H9 (cell line): ENCODE data around the gene CASD1. TPM values are rescaled to one million over a fixed set of nuclear protein-coding genes. Genes with fewer than 3 reads are reported as not detected.

Experiments
- DNase-seq: peaks from one replicate; pipeline ENCODE4 v3.0.0-alpha.2; 2017
- H2AFZ ChIP-seq: one replicate; pipeline ENCODE4 v1.6.1; 2013; ENCODE audit warnings: mild to moderate bottlenecking, low read length, control low read depth, moderate library complexity
- H2AK5ac ChIP-seq: 2 replicates; pipeline ENCODE4 v1.6.1; 2013; ENCODE audit warnings: low read length, control low read depth, mixed read lengths; ENCODE audit not compliant: insufficient read length
- H2BK120ac ChIP-seq: one replicate; pipeline ENCODE4 v1.6.1; 2013; ENCODE audit warnings: low read depth, mild to moderate bottlenecking, low read length, control low read depth, inconsistent platforms; ENCODE audit not compliant: poor library complexity, severe bottlenecking
- H2BK12ac ChIP-seq: 2 replicates; pipeline ENCODE4 v1.6.1; 2013; ENCODE audit warnings: low read length, control low read depth, mixed read lengths, low read depth; ENCODE audit not compliant: insufficient read length
- H2BK15ac ChIP-seq: 2 replicates; pipeline ENCODE4 v1.6.1; 2013; ENCODE audit warnings: low read depth, low read length, control low read depth
- H2BK20ac ChIP-seq: one replicate; pipeline ENCODE4 v1.6.1; 2013; ENCODE audit warnings: low read depth, mild to moderate bottlenecking, low read length, control low read depth, inconsistent platforms; ENCODE audit not compliant: poor library complexity, severe bottlenecking
- H2BK5ac ChIP-seq: 2 replicates; pipeline ENCODE4 v1.6.1; 2013; ENCODE audit warnings: low read length, control low read depth, mixed read lengths; ENCODE audit not compliant: insufficient read length
- H3K14ac ChIP-seq: 2 replicates; pipeline ENCODE4 v1.6.1; 2013; ENCODE audit warnings: low read length, control low read depth; ENCODE audit not compliant: insufficient read depth
- H3K18ac ChIP-seq: 2 replicates; pipeline ENCODE4 v1.6.1; 2013; ENCODE audit warnings: low read depth, mild to moderate bottlenecking, mixed read lengths, low read length, control low read depth; ENCODE audit not compliant: insufficient read length
- H3K23ac ChIP-seq: 2 replicates; pipeline ENCODE4 v1.6.1; 2013; ENCODE audit warnings: low read length, control low read depth, mixed read lengths, low read depth; ENCODE audit not compliant: insufficient read length
- H3K23me2 ChIP-seq: 2 replicates; pipeline ENCODE4 v1.6.1; 2013; ENCODE audit warnings: low read depth, mild to moderate bottlenecking, mixed read lengths, low read length, control low read depth; ENCODE audit not compliant: insufficient read length, poor library complexity, severe bottlenecking
- H3K27ac ChIP-seq: 2 replicates; pipeline ENCODE4 v1.5.1; 2013; ENCODE audit warnings: low read length, control low read depth, mixed read lengths, low read depth; ENCODE audit not compliant: insufficient read length
- H3K27me3 ChIP-seq: 2 replicates; pipeline ENCODE4 v1.6.1; 2013; ENCODE audit warnings: low read length, control low read depth, inconsistent platforms; ENCODE audit not compliant: insufficient read depth
- H3K4ac ChIP-seq: 2 replicates; pipeline ENCODE4 v1.6.1; 2013; ENCODE audit warnings: low read depth, mild to moderate bottlenecking, control low read depth, inconsistent platforms, low read length, moderate library complexity
- H3K4me1 ChIP-seq: 2 replicates; pipeline ENCODE4 v1.6.1; 2013; ENCODE audit warnings: low read length, control low read depth, inconsistent platforms; ENCODE audit not compliant: insufficient read depth
- H3K4me2 ChIP-seq: 2 replicates; pipeline ENCODE4 v1.6.1; 2013; ENCODE audit warnings: low read length, control low read depth, mixed read lengths; ENCODE audit not compliant: insufficient read length, insufficient read depth
- H3K56ac ChIP-seq: 2 replicates; pipeline ENCODE4 v1.6.1; 2013; ENCODE audit warnings: low read depth, mild to moderate bottlenecking, mixed read lengths, low read length, control low read depth; ENCODE audit not compliant: insufficient read length
- H3K79me1 ChIP-seq: 2 replicates; pipeline ENCODE4 v1.6.1; 2013; ENCODE audit warnings: low read depth, mild to moderate bottlenecking, moderate library complexity, low read length, control low read depth, inconsistent platforms; ENCODE audit not compliant: insufficient read depth, poor library complexity, severe bottlenecking
- H3K79me2 ChIP-seq: 2 replicates; pipeline ENCODE4 v1.6.1; 2013; ENCODE audit warnings: low read length, control low read depth, inconsistent platforms; ENCODE audit not compliant: insufficient read depth
- H3K9ac ChIP-seq: 2 replicates; pipeline ENCODE4 v1.6.1; 2013; ENCODE audit warnings: low read length, control low read depth, mixed read lengths; ENCODE audit not compliant: insufficient read length; ENCODE audit errors: extremely low read depth
- H3K9me3 ChIP-seq: one replicate; pipeline ENCODE4 v1.6.1; 2013; ENCODE audit warnings: low read depth, low read length, inconsistent platforms; ENCODE audit not compliant: control insufficient read depth
- H3T11ph ChIP-seq: one replicate; pipeline ENCODE4 v1.6.1; 2013; ENCODE audit warnings: mild to moderate bottlenecking, low read length, control low read depth, inconsistent platforms
- H4K20me1 ChIP-seq: one replicate; pipeline ENCODE4 v1.6.1; 2013; ENCODE audit not compliant: control insufficient read depth, insufficient read length, insufficient read depth
- H4K5ac ChIP-seq: 2 replicates; pipeline ENCODE4 v1.6.1; 2013; ENCODE audit warnings: low read depth, mild to moderate bottlenecking, mixed read lengths, low read length, control low read depth; ENCODE audit not compliant: insufficient read length
- H4K8ac ChIP-seq: replicated peaks from 2 replicates; pipeline ENCODE4 v1.6.1; 2013; ENCODE audit warnings: low read length, control low read depth, mixed read lengths, low read depth; ENCODE audit not compliant: insufficient read length
- H4K91ac ChIP-seq: 2 replicates; pipeline ENCODE4 v1.6.1; 2013; ENCODE audit warnings: low read depth, mild to moderate bottlenecking, moderate library complexity, mixed read lengths, low read length, control low read depth; ENCODE audit not compliant: insufficient read length
- H3K27ac Mint-ChIP-seq, 3 experiments: 2 replicates in 2 of 3; 3 replicates in 1 of 3; pipeline ENCODE4 v1.8.0; 2020 to 2021; ENCODE audit warnings: mixed read lengths in 3 of 3, mild to moderate bottlenecking in 1 of 3, moderate library complexity in 1 of 3
- H3K27me3 Mint-ChIP-seq: 2 replicates; pipeline ENCODE4 v1.8.0; 2021; ENCODE audit warnings: low read depth, mild to moderate bottlenecking, moderate library complexity, mixed read lengths
- H3K36me3 Mint-ChIP-seq, 3 experiments: 2 replicates in 2 of 3; 3 replicates in 1 of 3; pipeline ENCODE4 v1.8.0; 2020 to 2021; ENCODE audit warnings: low read depth in 3 of 3, mixed read lengths in 3 of 3; ENCODE audit not compliant: insufficient read depth in 1 of 3
- H3K4me1 Mint-ChIP-seq, 2 experiments: 2 replicates each; pipeline ENCODE4 v1.8.0; 2020; ENCODE audit warnings: mixed read lengths in 2 of 2
- H3K4me3 Mint-ChIP-seq, 2 experiments: 2 replicates in 1 of 2; 3 replicates in 1 of 2; pipeline ENCODE4 v1.8.0; 2020 to 2021; ENCODE audit warnings: mild to moderate bottlenecking in 2 of 2, mixed read lengths in 2 of 2, moderate library complexity in 1 of 2
- H3K9me3 Mint-ChIP-seq, 2 experiments: 2 replicates in 1 of 2; 3 replicates in 1 of 2; pipeline ENCODE4 v1.8.0; 2020; ENCODE audit warnings: mild to moderate bottlenecking in 2 of 2, mixed read lengths in 2 of 2, moderate library complexity in 1 of 2
- CTCF ChIP-seq: fragments of 200-600 bp; sonication (generic); conservative IDR thresholded peaks from 3 replicates; pipeline ENCODE4 v1.8.0; 2021; ENCODE audit warnings: antibody characterized with exemption, mild to moderate bottlenecking
- WGBS: extraction: QIAGEN DNeasy Blood & Tissue Kit; methylation state at CpG from one replicate; pipeline ENCODE4 v1.1.7; 2013; ENCODE audit warnings: missing lambda C conversion rate, low lambda C conversion rate, mixed read lengths; ENCODE audit not compliant: insufficient read length; ENCODE audit errors: extremely low coverage; 5-methylcytosine and 5-hydroxymethylcytosine counted together
- total RNA-seq: library from RNA; stranded (reverse); gene quantifications from 2 replicates; pipeline ENCODE4 v1.2.1, GENCODE V29; 2021

The CASD1 gene
- total RNA-seq, 1 experiment from 2014 or later, result 21.6 TPM

GRCh38 chr7:94525923-94526322, 16.3 kb downstream of the CASD1 start:
- Histone ChIP-seq H4K5ac (no peak overlapping the region), H4K8ac (no peak overlapping the region), H2BK20ac (no peak overlapping the region), H3K4me2 (no peak overlapping the region), H3T11ph (no peak overlapping the region), H3K27me3 (no peaks in the 10 kb centered on the region), H2BK120ac (no peak overlapping the region), H3K14ac (no peak overlapping the region), H4K91ac (no peak overlapping the region), H3K9me3 (no peaks in the 10 kb centered on the region), H2BK12ac (no peak overlapping the region), H2AFZ (no peak overlapping the region), H2BK5ac (no peak overlapping the region), H3K79me2 (no peaks in the 10 kb centered on the region), H3K4me1 (no peaks in the 10 kb centered on the region), H3K18ac (no peak overlapping the region), H3K56ac (no peak overlapping the region), H3K23me2 (no peaks in the 10 kb centered on the region), H3K4ac (no peak overlapping the region), H4K20me1 (no peaks in the 10 kb centered on the region), H3K27ac (no peak overlapping the region), H2AK5ac (no peak overlapping the region), H3K79me1 (no peaks in the 10 kb centered on the region), H2BK15ac (no peak overlapping the region), H3K23ac (no peak overlapping the region), H3K9ac (no peak overlapping the region)
- no peak for TF ChIP-seq CTCF
- DNase-seq, result no peak
- Mint-ChIP-seq H3K27me3 (no peaks in the 10 kb centered on the region), H3K27ac (no peak overlapping the region), H3K4me3 (no peak overlapping the region), H3K9me3 (no peaks in the 10 kb centered on the region), H3K36me3 (peaks cover 0 to 18% (median 14%) of the 10 kb centered on the region in 3 experiments; a peak in 5 of 7 replicates), H3K4me1 (no peaks in the 10 kb centered on the region)
- WGBS, result no CpG with 5 or more reads among the region's 3 CpGs
